GM23338 (cell line): ENCODE data around the gene MOSPD2. TPM values are rescaled to one million over a fixed set of nuclear protein-coding genes. Genes with fewer than 3 reads are reported as not detected.

Source experiments
- ATAC-seq: fragments of 200-7000 bp; cut with Tn5 transposase; 3 replicates; pipeline ENCODE4 v1.9.1; 2020
- DNase-seq: peaks from one replicate; pipeline ENCODE4 v3.0.0-alpha.2; 2015; ENCODE audit warnings: low spot score
- H2AFZ ChIP-seq: fragments of 200-600 bp; sonication (generic); 2 replicates; pipeline ENCODE4 v1.8.0; 2016; ENCODE audit warnings: antibody characterized with exemption, mild to moderate bottlenecking, moderate library complexity
- H3F3A ChIP-seq: fragments of 200-600 bp; sonication (generic); replicated peaks from 2 replicates; pipeline ENCODE4 v1.8.0; 2017; ENCODE audit warnings: antibody characterized with exemption, mixed run types, low read depth
- H3K27ac ChIP-seq: fragments of 200-600 bp; sonication (generic); 2 replicates; pipeline ENCODE4 v1.6.1; 2016; ENCODE audit warnings: low read depth
- H3K27me3 ChIP-seq: fragments of 200-600 bp; sonication (generic); 2 replicates; pipeline ENCODE4 v1.8.0; 2016; ENCODE audit warnings: mild to moderate bottlenecking, mixed run types, moderate library complexity; ENCODE audit not compliant: insufficient read depth
- H3K36me3 ChIP-seq: fragments of 200-600 bp; sonication (generic); 2 replicates; pipeline ENCODE4 v1.8.0; 2016; ENCODE audit warnings: mild to moderate bottlenecking; ENCODE audit not compliant: insufficient read depth
- H3K4me1 ChIP-seq: fragments of 200-600 bp; sonication (generic); 2 replicates; pipeline ENCODE4 v1.8.0; 2016; ENCODE audit warnings: mild to moderate bottlenecking, moderate library complexity; ENCODE audit not compliant: insufficient read depth
- H3K4me2 ChIP-seq: fragments of 200-600 bp; sonication (generic); 2 replicates; pipeline ENCODE4 v1.7.1; 2017; ENCODE audit warnings: mixed run types
- H3K4me3 ChIP-seq: fragments of 200-600 bp; sonication (generic); 2 replicates; pipeline ENCODE4 v1.6.1; 2016; ENCODE audit warnings: mixed run types
- H3K79me2 ChIP-seq: fragments of 200-600 bp; sonication (generic); replicated peaks from 2 replicates; pipeline ENCODE4 v1.8.0; 2017; ENCODE audit warnings: mild to moderate bottlenecking; ENCODE audit not compliant: insufficient read depth
- H3K9me2 ChIP-seq: fragments of 200-600 bp; sonication (generic); 2 replicates; pipeline ENCODE4 v1.8.0; 2017; ENCODE audit not compliant: insufficient read depth
- H4K20me1 ChIP-seq: fragments of 200-600 bp; sonication (generic); replicated peaks from 2 replicates; pipeline ENCODE4 v1.8.0; 2017; ENCODE audit warnings: mild to moderate bottlenecking; ENCODE audit not compliant: insufficient read depth
- H3K27ac Mint-ChIP-seq: 2 replicates; pipeline ENCODE4 v1.8.0; 2020; ENCODE audit warnings: inconsistent platforms, mild to moderate bottlenecking, moderate library complexity, mixed read lengths
- H3K27me3 Mint-ChIP-seq: 3 replicates; pipeline ENCODE4 v1.8.0; 2022; ENCODE audit warnings: low read depth, mild to moderate bottlenecking, moderate library complexity, mixed read lengths, inconsistent platforms; ENCODE audit not compliant: insufficient read depth, poor library complexity
- H3K36me3 Mint-ChIP-seq: 3 replicates; pipeline ENCODE4 v1.8.0; 2021; ENCODE audit warnings: low read depth, mild to moderate bottlenecking, inconsistent platforms, moderate library complexity, mixed read lengths
- H3K4me1 Mint-ChIP-seq: 3 replicates; pipeline ENCODE4 v1.8.0; 2020; ENCODE audit warnings: mild to moderate bottlenecking, inconsistent platforms, mixed read lengths
- H3K4me3 Mint-ChIP-seq: 3 replicates; pipeline ENCODE4 v1.8.0; 2021; ENCODE audit warnings: moderate library complexity, mild to moderate bottlenecking, inconsistent platforms, mixed read lengths
- H3K9me3 Mint-ChIP-seq: 3 replicates; pipeline ENCODE4 v1.8.0; 2020; ENCODE audit warnings: moderate library complexity, mild to moderate bottlenecking, inconsistent platforms, mixed read lengths
- CREB1 ChIP-seq: fragments of 250-450 bp; sonication (Bioruptor Pico); IDR thresholded peaks from 2 replicates; pipeline ENCODE4 v1.5.0; 2020; ENCODE audit warnings: low read depth, mild to moderate bottlenecking, moderate library complexity
- NANOG ChIP-seq: IDR thresholded peaks from 2 replicates; pipeline ENCODE4 v1.6.1; 2016; ENCODE audit warnings: antibody characterized with exemption, borderline replicate concordance
- POLR2AphosphoS5 ChIP-seq: IDR thresholded peaks from 2 replicates; pipeline ENCODE4 v1.6.1; 2016; ENCODE audit warnings: antibody characterized with exemption, low read depth
- ZNF114 ChIP-seq: fragments of 250-450 bp; sonication (Bioruptor Pico); IDR thresholded peaks from 2 replicates; pipeline ENCODE4 v1.5.0; 2020; ENCODE audit warnings: mild to moderate bottlenecking, moderate library complexity
- polyA plus RNA-seq: library from polyadenylated mRNA; unstranded; fragments of >200 nt; fragmentation: Nextera tagmentation; extraction: Ambion mirVana; gene quantifications from 2 replicates; pipeline ENCODE4 v1.2.1, GENCODE V29; 2016
- total RNA-seq: library from RNA; depleted of rRNA; stranded (reverse); fragments of >200 nt; shearing (Covaris generic); gene quantifications from 2 replicates; pipeline ENCODE4 v1.2.3, GENCODE V29; 2014
- TF ChIP-seq, protein P1 (sequence below), 2 experiments: fragments of 200-600 bp in 1 of 2; sonication (generic) in 1 of 2; conservative IDR thresholded peaks; 2 replicates each; pipeline versions ENCODE4 v1.5.1 to v1.6.1; 2016 to 2017; ENCODE audit warnings: antibody characterized with exemption in 2 of 2, low read depth in 2 of 2, mild to moderate bottlenecking in 2 of 2, moderate library complexity in 1 of 2
- TF ChIP-seq, protein P2 (sequence below): IDR thresholded peaks from one replicate; pipeline ENCODE4 v1.6.1; 2018; ENCODE audit warnings: antibody characterized with exemption; ENCODE audit not compliant: unreplicated experiment
- TF ChIP-seq, protein P3 (sequence below): fragments of 250-450 bp; sonication (Bioruptor Pico); IDR thresholded peaks from 2 replicates; pipeline ENCODE4 v1.5.0; 2020; ENCODE audit warnings: mild to moderate bottlenecking, moderate library complexity

The MOSPD2 gene
- total and polyA plus RNA-seq, 2 experiments from 2014 or later = 8.5 to 13.9 TPM

DNA sequence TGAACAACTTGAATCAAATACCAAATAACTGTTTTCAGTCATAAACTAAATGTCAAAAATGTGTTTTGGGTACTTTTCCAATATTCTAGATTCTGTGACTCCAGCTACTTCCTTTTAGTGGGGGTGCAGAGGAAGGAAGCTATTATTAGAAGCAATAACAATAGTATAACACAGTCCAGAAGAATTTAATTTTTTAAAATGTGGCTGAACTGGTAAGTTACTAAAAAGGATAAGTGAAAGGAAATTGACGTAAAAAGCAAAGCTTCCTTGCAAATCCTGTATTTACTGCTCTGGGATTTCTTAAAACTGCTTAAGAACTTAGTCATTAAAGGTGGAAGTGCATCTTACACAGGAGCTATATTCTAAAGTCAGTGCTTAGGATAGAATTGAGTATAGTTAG lies 53.2 kb downstream of the MOSPD2 start (continued):
- TF ChIP-seq, protein P1, sequence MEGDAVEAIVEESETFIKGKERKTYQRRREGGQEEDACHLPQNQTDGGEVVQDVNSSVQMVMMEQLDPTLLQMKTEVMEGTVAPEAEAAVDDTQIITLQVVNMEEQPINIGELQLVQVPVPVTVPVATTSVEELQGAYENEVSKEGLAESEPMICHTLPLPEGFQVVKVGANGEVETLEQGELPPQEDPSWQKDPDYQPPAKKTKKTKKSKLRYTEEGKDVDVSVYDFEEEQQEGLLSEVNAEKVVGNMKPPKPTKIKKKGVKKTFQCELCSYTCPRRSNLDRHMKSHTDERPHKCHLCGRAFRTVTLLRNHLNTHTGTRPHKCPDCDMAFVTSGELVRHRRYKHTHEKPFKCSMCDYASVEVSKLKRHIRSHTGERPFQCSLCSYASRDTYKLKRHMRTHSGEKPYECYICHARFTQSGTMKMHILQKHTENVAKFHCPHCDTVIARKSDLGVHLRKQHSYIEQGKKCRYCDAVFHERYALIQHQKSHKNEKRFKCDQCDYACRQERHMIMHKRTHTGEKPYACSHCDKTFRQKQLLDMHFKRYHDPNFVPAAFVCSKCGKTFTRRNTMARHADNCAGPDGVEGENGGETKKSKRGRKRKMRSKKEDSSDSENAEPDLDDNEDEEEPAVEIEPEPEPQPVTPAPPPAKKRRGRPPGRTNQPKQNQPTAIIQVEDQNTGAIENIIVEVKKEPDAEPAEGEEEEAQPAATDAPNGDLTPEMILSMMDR (conservative IDR thresholded peaks at IDR 0.05; ENCODE audit: low read depth in 2 of 2) = no peak

DNA sequence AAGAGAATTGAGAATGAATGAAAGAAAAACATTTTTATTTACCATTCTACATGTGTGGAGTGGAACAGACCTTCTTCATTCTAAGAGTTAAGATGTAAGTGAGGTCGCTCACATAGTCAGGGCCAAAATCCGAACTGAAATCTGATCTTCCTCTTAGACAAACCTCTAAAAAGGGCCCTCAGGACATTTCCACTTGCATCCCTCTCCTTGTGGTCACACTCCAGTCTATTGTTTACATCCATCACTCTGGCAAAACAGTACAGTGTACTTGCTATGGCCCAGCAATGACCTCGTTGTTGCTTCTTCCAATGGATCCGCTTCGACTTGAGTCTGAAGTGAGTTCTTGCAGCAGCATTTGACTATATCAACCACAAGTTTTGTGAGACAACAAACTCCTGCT lies 54.2 kb downstream of the MOSPD2 start:
- no peaks in the 10 kb centered on the region for H3K9me2 ChIP-seq
- no peak overlapping the region for H2AFZ ChIP-seq
- no peak overlapping the region for H3K4me2 ChIP-seq
- H3K4me3 Mint-ChIP-seq = no peak overlapping the region
- H3F3A ChIP-seq = no peaks in the 10 kb centered on the region
- no peak overlapping the region for H3K27ac Mint-ChIP-seq
- H3K36me3 ChIP-seq = no peaks in the 10 kb centered on the region
- H3K4me3 ChIP-seq = no peak overlapping the region
- no peaks in the 10 kb centered on the region for H3K4me1 ChIP-seq
- ATAC-seq (no peak), DNase-seq (no peak)
- TF ChIP-seq ZNF114 (CRISPR knock-in tag) (no peak), POLR2AphosphoS5 (no peak), NANOG (no peak), CREB1 (CRISPR knock-in tag) (no peak)
- TF ChIP-seq, protein P2, sequence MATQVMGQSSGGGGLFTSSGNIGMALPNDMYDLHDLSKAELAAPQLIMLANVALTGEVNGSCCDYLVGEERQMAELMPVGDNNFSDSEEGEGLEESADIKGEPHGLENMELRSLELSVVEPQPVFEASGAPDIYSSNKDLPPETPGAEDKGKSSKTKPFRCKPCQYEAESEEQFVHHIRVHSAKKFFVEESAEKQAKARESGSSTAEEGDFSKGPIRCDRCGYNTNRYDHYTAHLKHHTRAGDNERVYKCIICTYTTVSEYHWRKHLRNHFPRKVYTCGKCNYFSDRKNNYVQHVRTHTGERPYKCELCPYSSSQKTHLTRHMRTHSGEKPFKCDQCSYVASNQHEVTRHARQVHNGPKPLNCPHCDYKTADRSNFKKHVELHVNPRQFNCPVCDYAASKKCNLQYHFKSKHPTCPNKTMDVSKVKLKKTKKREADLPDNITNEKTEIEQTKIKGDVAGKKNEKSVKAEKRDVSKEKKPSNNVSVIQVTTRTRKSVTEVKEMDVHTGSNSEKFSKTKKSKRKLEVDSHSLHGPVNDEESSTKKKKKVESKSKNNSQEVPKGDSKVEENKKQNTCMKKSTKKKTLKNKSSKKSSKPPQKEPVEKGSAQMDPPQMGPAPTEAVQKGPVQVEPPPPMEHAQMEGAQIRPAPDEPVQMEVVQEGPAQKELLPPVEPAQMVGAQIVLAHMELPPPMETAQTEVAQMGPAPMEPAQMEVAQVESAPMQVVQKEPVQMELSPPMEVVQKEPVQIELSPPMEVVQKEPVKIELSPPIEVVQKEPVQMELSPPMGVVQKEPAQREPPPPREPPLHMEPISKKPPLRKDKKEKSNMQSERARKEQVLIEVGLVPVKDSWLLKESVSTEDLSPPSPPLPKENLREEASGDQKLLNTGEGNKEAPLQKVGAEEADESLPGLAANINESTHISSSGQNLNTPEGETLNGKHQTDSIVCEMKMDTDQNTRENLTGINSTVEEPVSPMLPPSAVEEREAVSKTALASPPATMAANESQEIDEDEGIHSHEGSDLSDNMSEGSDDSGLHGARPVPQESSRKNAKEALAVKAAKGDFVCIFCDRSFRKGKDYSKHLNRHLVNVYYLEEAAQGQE = no peak
- TF ChIP-seq, protein P3, sequence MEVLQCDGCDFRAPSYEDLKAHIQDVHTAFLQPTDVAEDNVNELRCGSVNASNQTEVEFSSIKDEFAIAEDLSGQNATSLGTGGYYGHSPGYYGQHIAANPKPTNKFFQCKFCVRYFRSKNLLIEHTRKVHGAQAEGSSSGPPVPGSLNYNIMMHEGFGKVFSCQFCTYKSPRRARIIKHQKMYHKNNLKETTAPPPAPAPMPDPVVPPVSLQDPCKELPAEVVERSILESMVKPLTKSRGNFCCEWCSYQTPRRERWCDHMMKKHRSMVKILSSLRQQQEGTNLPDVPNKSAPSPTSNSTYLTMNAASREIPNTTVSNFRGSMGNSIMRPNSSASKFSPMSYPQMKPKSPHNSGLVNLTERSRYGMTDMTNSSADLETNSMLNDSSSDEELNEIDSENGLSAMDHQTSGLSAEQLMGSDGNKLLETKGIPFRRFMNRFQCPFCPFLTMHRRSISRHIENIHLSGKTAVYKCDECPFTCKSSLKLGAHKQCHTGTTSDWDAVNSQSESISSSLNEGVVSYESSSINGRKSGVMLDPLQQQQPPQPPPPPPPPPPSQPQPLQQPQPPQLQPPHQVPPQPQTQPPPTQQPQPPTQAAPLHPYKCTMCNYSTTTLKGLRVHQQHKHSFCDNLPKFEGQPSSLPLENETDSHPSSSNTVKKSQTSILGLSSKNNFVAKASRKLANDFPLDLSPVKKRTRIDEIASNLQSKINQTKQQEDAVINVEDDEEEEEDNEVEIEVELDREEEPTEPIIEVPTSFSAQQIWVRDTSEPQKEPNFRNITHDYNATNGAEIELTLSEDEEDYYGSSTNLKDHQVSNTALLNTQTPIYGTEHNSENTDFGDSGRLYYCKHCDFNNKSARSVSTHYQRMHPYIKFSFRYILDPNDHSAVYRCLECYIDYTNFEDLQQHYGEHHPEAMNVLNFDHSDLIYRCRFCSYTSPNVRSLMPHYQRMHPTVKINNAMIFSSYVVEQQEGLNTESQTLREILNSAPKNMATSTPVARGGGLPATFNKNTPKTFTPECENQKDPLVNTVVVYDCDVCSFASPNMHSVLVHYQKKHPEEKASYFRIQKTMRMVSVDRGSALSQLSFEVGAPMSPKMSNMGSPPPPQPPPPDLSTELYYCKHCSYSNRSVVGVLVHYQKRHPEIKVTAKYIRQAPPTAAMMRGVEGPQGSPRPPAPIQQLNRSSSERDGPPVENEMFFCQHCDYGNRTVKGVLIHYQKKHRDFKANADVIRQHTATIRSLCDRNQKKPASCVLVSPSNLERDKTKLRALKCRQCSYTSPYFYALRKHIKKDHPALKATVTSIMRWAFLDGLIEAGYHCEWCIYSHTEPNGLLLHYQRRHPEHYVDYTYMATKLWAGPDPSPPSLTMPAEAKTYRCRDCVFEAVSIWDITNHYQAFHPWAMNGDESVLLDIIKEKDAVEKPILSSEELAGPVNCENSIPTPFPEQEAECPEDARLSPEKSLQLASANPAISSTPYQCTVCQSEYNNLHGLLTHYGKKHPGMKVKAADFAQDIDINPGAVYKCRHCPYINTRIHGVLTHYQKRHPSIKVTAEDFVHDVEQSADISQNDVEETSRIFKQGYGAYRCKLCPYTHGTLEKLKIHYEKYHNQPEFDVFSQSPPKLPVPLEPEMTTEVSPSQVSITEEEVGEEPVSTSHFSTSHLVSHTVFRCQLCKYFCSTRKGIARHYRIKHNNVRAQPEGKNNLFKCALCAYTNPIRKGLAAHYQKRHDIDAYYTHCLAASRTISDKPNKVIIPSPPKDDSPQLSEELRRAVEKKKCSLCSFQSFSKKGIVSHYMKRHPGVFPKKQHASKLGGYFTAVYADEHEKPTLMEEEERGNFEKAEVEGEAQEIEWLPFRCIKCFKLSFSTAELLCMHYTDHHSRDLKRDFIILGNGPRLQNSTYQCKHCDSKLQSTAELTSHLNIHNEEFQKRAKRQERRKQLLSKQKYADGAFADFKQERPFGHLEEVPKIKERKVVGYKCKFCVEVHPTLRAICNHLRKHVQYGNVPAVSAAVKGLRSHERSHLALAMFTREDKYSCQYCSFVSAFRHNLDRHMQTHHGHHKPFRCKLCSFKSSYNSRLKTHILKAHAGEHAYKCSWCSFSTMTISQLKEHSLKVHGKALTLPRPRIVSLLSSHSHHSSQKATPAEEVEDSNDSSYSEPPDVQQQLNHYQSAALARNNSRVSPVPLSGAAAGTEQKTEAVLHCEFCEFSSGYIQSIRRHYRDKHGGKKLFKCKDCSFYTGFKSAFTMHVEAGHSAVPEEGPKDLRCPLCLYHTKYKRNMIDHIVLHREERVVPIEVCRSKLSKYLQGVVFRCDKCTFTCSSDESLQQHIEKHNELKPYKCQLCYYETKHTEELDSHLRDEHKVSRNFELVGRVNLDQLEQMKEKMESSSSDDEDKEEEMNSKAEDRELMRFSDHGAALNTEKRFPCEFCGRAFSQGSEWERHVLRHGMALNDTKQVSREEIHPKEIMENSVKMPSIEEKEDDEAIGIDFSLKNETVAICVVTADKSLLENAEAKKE = no peak
- TF ChIP-seq, protein P1 (conservative IDR thresholded peaks at IDR 0.05; ENCODE audit: low read depth in 2 of 2) = no peak
- no peaks in the 10 kb centered on the region for H3K27me3 ChIP-seq
- H3K4me1 Mint-ChIP-seq = peaks cover 17% of the 10 kb centered on the region
- no peaks in the 10 kb centered on the region for H3K9me3 Mint-ChIP-seq
- H3K27ac ChIP-seq = no peak overlapping the region
- H3K79me2 ChIP-seq = no peaks in the 10 kb centered on the region
- H3K36me3 Mint-ChIP-seq = no peaks in the 10 kb centered on the region
- H3K27me3 Mint-ChIP-seq = no peaks in the 10 kb centered on the region
- H4K20me1 ChIP-seq = no peaks in the 10 kb centered on the region
